Left lung (tissue), 10 donors: ENCODE results near the gene PRICKLE1. TPM values are rescaled to one million over a fixed set of nuclear protein-coding genes. Genes with fewer than 3 reads are reported as not detected.

Source experiments
- ATAC-seq: fragments of 200-7000 bp; cut with Tn5 transposase; one replicate; pipeline ENCODE4 v1.9.1; 2020; ENCODE audit warnings: moderate library complexity
- DNase-seq, 4 donors: peaks; one replicate each; pipeline ENCODE4 v3.0.0-alpha.2; 2013 to 2020
- H3K27ac ChIP-seq, 2 donors: fragments of 200-600 bp; sonication (generic) in 1 of 2; one replicate each; pipeline versions ENCODE4 v1.5.0 to v1.8.0; 2020 to 2021
- H3K27me3 ChIP-seq, 2 donors: fragments of 200-600 bp; sonication (generic) in 1 of 2; one replicate each; pipeline versions ENCODE4 v1.5.0 to v1.8.0; 2020 to 2021
- H3K36me3 ChIP-seq, 2 donors: fragments of 200-600 bp; sonication (generic) in 1 of 2; one replicate each; pipeline versions ENCODE4 v1.5.0 to v1.8.0; 2020 to 2021
- H3K4me1 ChIP-seq, 2 donors: fragments of 200-600 bp; one replicate each; pipeline ENCODE4 v1.8.0; 2021
- H3K4me3 ChIP-seq, 2 donors: fragments of 200-600 bp; sonication (generic) in 1 of 2; one replicate each; pipeline versions ENCODE4 v1.5.0 to v1.8.0; 2020 to 2021; ENCODE audit warnings: mild to moderate bottlenecking in 1 of 2
- H3K9me3 ChIP-seq, 2 donors: fragments of 200-600 bp; sonication (generic) in 1 of 2; one replicate each; pipeline versions ENCODE4 v1.5.0 to v1.8.0; 2020 to 2021
- intact Hi-C, 2 donors: fragments of 100-400 bp; cut with DNase I; formaldehyde crosslinking; loops; one replicate each; pipeline versions ENCODE4 v1.11.2 to v1.14.2; 2022
- polyA plus RNA-seq, 6 donors: library from polyadenylated mRNA; unstranded; fragments of 120-200 nt; gene quantifications; one replicate each; pipeline ENCODE4 v1.2.1, GENCODE V29; 2013; ENCODE audit not compliant: insufficient read length in 6 of 6
- total RNA-seq, 2 donors: library from RNA; stranded (reverse); fragmentation: NEBNext Ultra II Directional; extraction: Animal tissue kit (Norgen Biotek cat#: 25700); gene quantifications; one replicate each; pipeline ENCODE4 v1.2.1, GENCODE V29; 2021
- TF ChIP-seq, protein P1 (sequence below), 2 donors: fragments of 200-600 bp; sonication (generic) in 1 of 2; IDR thresholded peaks; one replicate each; pipeline versions ENCODE4 v1.5.0 to v1.8.0; 2021; ENCODE audit warnings: antibody characterized with exemption in 2 of 2
- donor health status: DM: no; HTN: yes; CAD: no.
- donor health status: DM: no; HTN: no; CAD: no.

Gene PRICKLE1
- total and polyA plus RNA-seq, 8 donors: 17.4 to 62.8 (median 49.1) TPM

DNA sequence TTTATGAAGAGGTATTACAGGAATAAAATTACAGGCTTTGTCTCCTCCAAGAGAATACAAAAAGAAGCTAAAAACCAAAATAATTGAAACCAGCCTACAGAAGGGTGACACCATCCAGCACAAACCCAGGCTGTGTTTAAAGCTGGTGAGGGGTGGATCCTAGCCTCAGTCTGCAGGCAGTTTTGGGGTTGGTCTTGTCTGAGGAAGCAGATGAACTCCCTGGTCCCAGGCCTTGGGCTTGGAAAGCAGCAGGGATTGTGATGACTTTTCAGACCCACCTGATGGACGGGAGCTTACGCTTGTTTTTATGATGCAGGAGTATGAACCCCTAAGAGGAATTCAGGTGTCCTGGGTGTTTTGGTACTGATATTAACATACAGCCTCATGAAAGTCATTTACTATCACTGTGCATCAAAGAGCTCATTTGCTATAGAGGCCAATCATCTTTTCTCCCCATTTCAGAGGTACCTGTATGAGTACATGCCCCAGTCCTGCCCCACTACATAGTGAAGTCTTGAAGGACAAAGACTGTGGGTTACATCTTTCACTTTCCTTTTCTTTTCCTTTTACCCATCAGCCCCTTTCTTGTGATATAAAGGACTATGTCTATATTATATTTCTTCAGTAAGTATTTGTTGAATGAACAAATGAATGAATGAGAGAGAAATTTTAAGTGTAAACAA is 18.1 kb downstream of the PRICKLE1 start:
- Histone ChIP-seq H3K9me3 (no peaks in the 10 kb centered on the region), H3K36me3 (no peaks in the 10 kb centered on the region), H3K4me1 (peaks cover 6 to 33% of the 10 kb centered on the region in 2 donors), H3K27ac (no peak overlapping the region), H3K4me3 (no peak overlapping the region), H3K27me3 (no peaks in the 10 kb centered on the region)
- DNase-seq (no peak), ATAC-seq (no peak)
- TF ChIP-seq, protein P1, sequence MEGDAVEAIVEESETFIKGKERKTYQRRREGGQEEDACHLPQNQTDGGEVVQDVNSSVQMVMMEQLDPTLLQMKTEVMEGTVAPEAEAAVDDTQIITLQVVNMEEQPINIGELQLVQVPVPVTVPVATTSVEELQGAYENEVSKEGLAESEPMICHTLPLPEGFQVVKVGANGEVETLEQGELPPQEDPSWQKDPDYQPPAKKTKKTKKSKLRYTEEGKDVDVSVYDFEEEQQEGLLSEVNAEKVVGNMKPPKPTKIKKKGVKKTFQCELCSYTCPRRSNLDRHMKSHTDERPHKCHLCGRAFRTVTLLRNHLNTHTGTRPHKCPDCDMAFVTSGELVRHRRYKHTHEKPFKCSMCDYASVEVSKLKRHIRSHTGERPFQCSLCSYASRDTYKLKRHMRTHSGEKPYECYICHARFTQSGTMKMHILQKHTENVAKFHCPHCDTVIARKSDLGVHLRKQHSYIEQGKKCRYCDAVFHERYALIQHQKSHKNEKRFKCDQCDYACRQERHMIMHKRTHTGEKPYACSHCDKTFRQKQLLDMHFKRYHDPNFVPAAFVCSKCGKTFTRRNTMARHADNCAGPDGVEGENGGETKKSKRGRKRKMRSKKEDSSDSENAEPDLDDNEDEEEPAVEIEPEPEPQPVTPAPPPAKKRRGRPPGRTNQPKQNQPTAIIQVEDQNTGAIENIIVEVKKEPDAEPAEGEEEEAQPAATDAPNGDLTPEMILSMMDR (IDR thresholded peaks at IDR 0.05): no peak
- intact Hi-C loops: no loop called here

DNA sequence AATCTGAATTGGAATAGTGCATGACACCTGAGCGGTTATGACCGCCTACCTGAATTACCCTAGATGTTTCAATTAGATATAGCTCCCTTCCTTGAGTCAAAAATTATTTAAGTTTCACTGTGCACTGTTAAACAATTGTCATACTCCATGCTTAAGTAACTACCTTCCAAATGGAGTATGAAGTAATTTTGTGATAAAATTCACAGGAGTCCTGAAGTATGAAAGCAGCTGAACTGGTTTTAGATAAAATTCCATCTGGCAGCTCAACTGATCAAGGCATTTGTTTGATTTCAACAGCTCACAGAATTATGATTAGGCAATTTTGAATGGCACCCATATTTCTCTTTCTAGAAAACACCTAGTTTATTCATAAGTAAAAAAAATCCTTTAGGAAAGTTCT is 19.5 kb downstream of the PRICKLE1 start:
- DNase-seq (no peak), ATAC-seq (peak; percentile 76)
- H3K4me3 ChIP-seq: no peak overlapping the region
- no peaks in the 10 kb centered on the region for H3K36me3 ChIP-seq
- H3K9me3 ChIP-seq: no peaks in the 10 kb centered on the region
- intact Hi-C loops: no loop called here
- no peaks in the 10 kb centered on the region for H3K27me3 ChIP-seq
- H3K4me1 ChIP-seq: peaks cover 0 to 19% of the 10 kb centered on the region in 2 donors
- TF ChIP-seq, protein P1 (IDR thresholded peaks at IDR 0.05): no peak
- no peak overlapping the region for H3K27ac ChIP-seq

DNA sequence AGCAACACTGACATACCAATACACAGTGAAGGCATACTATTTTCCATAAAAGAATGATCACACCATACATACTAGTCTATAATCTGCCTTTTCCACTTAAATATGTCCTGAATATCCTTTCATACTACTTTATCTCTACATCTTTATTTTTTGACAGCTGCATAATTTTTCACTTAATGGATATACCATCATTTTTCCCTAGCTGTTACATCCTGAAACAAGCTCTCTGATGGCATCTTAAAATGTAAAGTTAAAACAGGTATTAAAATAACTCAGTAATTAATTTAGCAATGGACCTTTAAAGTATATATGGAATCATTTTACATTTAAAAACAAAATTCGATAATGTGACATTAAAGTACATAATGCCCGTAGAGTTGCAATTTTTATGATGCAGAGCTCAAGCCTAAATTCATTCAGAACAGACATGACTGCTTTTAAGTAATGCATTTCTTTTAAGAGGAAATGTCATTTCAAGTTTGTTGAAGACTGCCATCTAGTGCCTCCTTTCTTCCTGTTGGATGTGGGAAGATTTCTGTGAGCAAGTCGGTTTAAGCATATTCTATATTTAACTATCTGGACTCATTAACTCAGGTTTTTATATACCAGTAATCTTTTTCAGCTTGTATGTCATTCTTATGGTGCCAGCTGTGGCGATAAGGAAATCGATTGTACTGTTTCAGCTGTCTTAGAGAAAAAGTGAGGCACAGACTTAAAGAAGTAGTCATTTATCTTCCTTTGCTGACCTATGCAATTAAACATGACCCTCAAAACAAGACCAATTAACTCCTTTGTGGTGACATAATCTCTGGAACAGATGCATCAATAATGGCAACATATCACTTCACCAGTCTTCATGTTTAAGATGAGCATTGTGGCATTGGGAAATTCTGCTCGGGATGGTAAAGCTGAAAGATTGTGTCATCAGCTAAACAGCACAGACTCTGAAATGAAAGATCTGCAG is 20.3 kb downstream of the PRICKLE1 start:
- Histone ChIP-seq H3K27me3 (no peaks in the 10 kb centered on the region), H3K4me1 (peaks cover 3 to 10% of the 10 kb centered on the region in 2 donors), H3K36me3 (no peaks in the 10 kb centered on the region), H3K27ac (no peak overlapping the region), H3K4me3 (no peak overlapping the region), H3K9me3 (no peaks in the 10 kb centered on the region)
- intact Hi-C loops: loop anchor here in 1 of 2 donors (5.0 kb wide), 1 partner anchor 82 kb away; no protein-coding TSS in a partner anchor
- DNase-seq (no peak), ATAC-seq (peak; percentile 91)
- TF ChIP-seq, protein P1 (IDR thresholded peaks at IDR 0.05): peak; percentile 35 to 52

DNA sequence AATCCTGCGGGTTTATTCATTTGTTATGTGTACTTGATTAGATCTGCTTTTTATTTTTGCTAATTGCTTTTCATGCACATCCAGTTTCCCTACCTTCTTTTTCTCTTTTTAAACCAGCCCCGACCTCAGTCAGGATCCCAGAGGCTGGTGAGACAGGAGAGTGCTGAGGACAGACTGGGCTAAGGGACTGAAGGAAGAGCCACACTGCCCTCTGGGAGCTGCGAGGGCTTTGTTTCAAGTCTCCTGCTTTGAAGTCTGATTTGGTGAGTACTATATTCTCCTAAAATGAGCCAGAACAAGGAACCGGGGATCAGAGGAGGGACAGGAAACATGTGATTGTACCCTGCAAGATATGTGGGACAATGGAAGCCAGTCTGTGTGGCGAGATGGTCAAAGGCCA is 23.9 kb downstream of the PRICKLE1 start:
- no peaks in the 10 kb centered on the region for H3K27me3 ChIP-seq
- H3K4me3 ChIP-seq: no peak overlapping the region
- H3K27ac ChIP-seq: no peak overlapping the region
- H3K9me3 ChIP-seq: no peaks in the 10 kb centered on the region
- no peak for DNase-seq
- H3K4me1 ChIP-seq: peaks cover 3 to 7% of the 10 kb centered on the region in 2 donors
- intact Hi-C loops: loop anchor here in 1 of 2 donors (5.0 kb wide), 1 partner anchor 78 kb away; no protein-coding TSS in a partner anchor
- H3K36me3 ChIP-seq: no peaks in the 10 kb centered on the region
- TF ChIP-seq, protein P1 (IDR thresholded peaks at IDR 0.05): no peak
- no peak for ATAC-seq

GRCh38 chr12:42564996-42565395 is 24.6 kb downstream of the PRICKLE1 start:
- H3K4me3 ChIP-seq: no peak overlapping the region
- H3K27ac ChIP-seq: no peak overlapping the region
- H3K9me3 ChIP-seq: no peaks in the 10 kb centered on the region
- no peak for ATAC-seq
- TF ChIP-seq, protein P1 (IDR thresholded peaks at IDR 0.05): no peak
- no peaks in the 10 kb centered on the region for H3K36me3 ChIP-seq
- H3K4me1 ChIP-seq: peaks cover 3 to 7% of the 10 kb centered on the region in 2 donors
- DNase-seq: no peak
- intact Hi-C loops: loop anchor here in 1 of 2 donors (5.0 kb wide), 1 partner anchor 78 kb away; no protein-coding TSS in a partner anchor
- H3K27me3 ChIP-seq: no peaks in the 10 kb centered on the region
